Urinary bladder (tissue), 4 donors: Measurements from ENCODE around the gene SSTR1. TPM values are rescaled to one million over a fixed set of nuclear protein-coding genes. Genes with fewer than 3 reads are reported as not detected.

Experiments
- DNase-seq: peaks from one replicate; pipeline ENCODE4 v3.0.0-alpha.2; 2015; ENCODE audit errors: extremely low spot score
- H3K27ac ChIP-seq: one replicate; pipeline ENCODE4 v1.5.1; 2013; ENCODE audit warnings: low read depth, mild to moderate bottlenecking, moderate library complexity
- H3K36me3 ChIP-seq: one replicate; pipeline ENCODE4 v1.6.1; 2013; ENCODE audit warnings: mild to moderate bottlenecking, moderate library complexity; ENCODE audit not compliant: insufficient read depth
- H3K4me1 ChIP-seq: one replicate; pipeline ENCODE4 v1.6.1; 2013; ENCODE audit warnings: mild to moderate bottlenecking, moderate library complexity; ENCODE audit not compliant: insufficient read depth
- H3K4me3 ChIP-seq: one replicate; pipeline ENCODE4 v1.5.1; 2013; ENCODE audit warnings: low read depth, low read length
- WGBS: extraction: QIAGEN DNeasy Blood & Tissue Kit; methylation state at CpG from one replicate; pipeline ENCODE4 v1.1.7; 2013; 5-methylcytosine and 5-hydroxymethylcytosine counted together
- polyA plus RNA-seq: library from polyadenylated mRNA; stranded (reverse); fragments of 200-250 nt; gene quantifications from one replicate; pipeline ENCODE4 v1.2.3, GENCODE V29; 2013
- total RNA-seq: library from RNA; depleted of rRNA; stranded (reverse); fragments of >200 nt; gene quantifications from one replicate; pipeline ENCODE4 v1.2.3, GENCODE V29; 2014
- donor health status: healthy with polysubstance abuse.
- donor health status: healthy.

Gene SSTR1
- total and polyA plus RNA-seq, 2 donors = 0.37 to 2.6 TPM

DNA sequence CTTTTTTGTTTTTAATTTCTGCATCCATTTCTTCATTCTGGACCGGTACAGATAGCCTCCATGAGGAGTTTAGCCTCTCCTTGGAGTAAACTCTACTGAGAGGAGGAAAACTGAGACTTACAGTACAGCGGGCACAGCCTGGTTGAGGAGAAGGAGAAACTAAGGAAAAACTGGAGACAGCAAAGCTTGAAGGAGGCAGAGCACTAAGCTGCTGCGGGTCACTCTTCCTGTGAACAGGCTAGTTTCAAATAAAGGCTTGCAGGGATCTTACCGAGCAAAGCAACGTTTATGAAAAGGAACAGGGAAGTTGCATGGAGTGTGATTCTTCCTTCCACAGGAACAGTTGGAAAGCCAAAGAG lies 348 bp upstream of the SSTR1 start:
- no peak for DNase-seq
- no peak overlapping the region for H3K27ac ChIP-seq
- 25% methylated on average over 5 of the region's 5 CpGs for WGBS
- no peaks in the 10 kb centered on the region for H3K4me1 ChIP-seq
- no peaks in the 10 kb centered on the region for H3K36me3 ChIP-seq
- H3K4me3 ChIP-seq = no peak overlapping the region

DNA sequence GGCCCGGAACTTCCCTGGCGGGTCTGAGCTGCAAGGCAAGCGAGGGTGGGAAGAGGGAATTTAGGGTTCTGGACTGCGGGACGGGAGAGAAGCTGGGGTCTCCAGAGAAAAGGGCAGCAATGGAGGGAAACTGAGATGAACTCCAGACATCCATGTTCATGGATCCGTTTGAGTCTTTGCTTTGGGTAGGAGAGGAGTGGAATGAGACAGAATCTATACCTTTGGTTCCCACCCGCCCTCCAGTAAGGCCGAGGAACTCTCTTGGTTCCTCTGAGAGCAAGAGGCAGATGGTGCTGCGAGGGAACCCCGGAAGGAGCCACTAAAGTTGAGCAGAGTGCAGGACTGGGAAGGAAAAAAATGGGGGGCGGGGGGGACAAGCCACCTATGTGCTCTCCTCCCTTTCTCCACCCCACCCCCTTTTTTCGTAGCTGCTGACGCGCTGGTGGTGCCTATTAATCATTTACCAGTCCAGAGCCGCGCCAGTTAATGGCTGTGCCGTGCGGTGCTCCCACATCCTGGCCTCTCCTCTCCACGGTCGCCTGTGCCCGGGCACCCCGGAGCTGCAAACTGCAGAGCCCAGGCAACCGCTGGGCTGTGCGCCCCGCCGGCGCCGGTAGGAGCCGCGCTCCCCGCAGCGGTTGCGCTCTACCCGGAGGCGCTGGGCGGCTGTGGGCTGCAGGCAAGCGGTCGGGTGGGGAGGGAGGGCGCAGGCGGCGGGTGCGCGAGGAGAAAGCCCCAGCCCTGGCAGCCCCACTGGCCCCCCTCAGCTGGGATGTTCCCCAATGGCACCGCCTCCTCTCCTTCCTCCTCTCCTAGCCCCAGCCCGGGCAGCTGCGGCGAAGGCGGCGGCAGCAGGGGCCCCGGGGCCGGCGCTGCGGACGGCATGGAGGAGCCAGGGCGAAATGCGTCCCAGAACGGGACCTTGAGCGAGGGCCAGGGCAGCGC lies 1.2 kb downstream of the SSTR1 start:
- Histone ChIP-seq H3K4me1 (no peaks in the 10 kb centered on the region), H3K27ac (no peak overlapping the region), H3K4me3 (peak overlapping the region; percentile 44), H3K36me3 (no peaks in the 10 kb centered on the region)
- DNase-seq = no peak
- 2% methylated on average over 59 of the region's 59 CpGs for WGBS

DNA sequence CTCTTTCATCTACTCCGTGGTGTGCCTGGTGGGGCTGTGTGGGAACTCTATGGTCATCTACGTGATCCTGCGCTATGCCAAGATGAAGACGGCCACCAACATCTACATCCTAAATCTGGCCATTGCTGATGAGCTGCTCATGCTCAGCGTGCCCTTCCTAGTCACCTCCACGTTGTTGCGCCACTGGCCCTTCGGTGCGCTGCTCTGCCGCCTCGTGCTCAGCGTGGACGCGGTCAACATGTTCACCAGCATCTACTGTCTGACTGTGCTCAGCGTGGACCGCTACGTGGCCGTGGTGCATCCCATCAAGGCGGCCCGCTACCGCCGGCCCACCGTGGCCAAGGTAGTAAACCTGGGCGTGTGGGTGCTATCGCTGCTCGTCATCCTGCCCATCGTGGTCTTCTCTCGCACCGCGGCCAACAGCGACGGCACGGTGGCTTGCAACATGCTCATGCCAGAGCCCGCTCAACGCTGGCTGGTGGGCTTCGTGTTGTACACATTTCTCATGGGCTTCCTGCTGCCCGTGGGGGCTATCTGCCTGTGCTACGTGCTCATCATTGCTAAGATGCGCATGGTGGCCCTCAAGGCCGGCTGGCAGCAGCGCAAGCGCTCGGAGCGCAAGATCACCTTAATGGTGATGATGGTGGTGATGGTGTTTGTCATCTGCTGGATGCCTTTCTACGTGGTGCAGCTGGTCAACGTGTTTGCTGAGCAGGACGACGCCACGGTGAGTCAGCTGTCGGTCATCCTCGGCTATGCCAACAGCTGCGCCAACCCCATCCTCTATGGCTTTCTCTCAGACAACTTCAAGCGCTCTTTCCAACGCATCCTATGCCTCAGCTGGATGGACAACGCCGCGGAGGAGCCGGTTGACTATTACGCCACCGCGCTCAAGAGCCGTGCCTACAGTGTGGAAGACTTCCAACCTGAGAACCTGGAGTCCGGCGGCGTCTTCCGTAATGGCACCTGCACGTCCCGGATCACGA lies 2.2 kb downstream of the SSTR1 start:
- WGBS = 7% methylated on average over 69 of the region's 69 CpGs
- Histone ChIP-seq H3K4me3 (peak overlapping the region; percentile 44), H3K4me1 (no peaks in the 10 kb centered on the region), H3K36me3 (no peaks in the 10 kb centered on the region), H3K27ac (no peak overlapping the region)
- DNase-seq = no peak

DNA sequence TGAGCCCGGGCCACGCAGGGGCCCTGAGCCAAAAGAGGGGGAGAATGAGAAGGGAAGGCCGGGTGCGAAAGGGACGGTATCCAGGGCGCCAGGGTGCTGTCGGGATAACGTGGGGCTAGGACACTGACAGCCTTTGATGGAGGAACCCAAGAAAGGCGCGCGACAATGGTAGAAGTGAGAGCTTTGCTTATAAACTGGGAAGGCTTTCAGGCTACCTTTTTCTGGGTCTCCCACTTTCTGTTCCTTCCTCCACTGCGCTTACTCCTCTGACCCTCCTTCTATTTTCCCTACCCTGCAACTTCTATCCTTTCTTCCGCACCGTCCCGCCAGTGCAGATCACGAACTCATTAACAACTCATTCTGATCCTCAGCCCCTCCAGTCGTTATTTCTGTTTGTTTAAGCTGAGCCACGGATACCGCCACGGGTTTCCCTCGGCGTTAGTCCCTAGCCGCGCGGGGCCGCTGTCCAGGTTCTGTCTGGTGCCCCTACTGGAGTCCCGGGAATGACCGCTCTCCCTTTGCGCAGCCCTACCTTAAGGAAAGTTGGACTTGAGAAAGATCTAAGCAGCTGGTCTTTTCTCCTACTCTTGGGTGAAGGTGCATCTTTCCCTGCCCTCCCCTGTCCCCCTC lies 3.0 kb downstream of the SSTR1 start:
- WGBS = 2% methylated on average over 29 of the region's 29 CpGs
- Histone ChIP-seq H3K27ac (no peak overlapping the region), H3K4me1 (no peaks in the 10 kb centered on the region), H3K4me3 (peak overlapping the region; percentile 44), H3K36me3 (no peaks in the 10 kb centered on the region)
- no peak for DNase-seq

DNA sequence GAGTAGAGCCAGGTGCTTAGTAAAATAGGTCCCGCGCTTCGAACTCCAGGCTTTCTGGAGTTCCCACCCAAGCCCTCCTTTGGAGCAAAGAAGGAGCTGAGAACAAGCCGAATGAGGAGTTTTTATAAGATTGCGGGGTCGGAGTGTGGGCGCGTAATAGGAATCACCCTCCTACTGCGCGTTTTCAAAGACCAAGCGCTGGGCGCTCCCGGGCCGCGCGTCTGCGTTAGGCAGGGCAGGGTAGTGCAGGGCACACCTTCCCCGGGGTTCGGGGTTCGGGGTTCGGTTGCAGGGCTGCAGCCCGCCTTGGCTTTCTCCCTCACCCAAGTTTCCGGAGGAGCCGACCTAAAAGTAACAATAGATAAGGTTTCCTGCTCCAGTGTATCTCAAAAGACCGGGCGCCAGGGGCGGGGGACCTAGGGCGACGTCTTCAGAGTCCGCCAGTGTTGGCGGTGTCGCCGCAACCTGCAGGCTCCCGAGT lies 3.6 kb downstream of the SSTR1 start:
- H3K36me3 ChIP-seq = no peaks in the 10 kb centered on the region
- no peak for DNase-seq
- H3K27ac ChIP-seq = no peak overlapping the region
- H3K4me3 ChIP-seq = peak overlapping the region; percentile 44
- 2% methylated on average over 34 of the region's 34 CpGs for WGBS
- H3K4me1 ChIP-seq = no peaks in the 10 kb centered on the region

DNA sequence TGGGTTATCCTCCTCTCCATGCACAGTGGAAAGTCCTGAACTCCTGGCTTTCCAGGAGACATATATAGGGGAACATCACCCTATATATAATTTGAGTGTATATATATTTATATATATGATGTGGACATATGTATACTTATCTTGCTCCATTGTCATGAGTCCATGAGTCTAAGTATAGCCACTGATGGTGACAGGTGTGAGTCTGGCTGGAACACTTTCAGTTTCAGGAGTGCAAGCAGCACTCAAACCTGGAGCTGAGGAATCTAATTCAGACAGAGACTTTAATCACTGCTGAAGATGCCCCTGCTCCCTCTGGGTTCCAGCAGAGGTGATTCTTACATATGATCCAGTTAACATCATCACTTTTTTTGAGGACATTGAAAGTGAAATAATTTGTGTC lies 4.4 kb downstream of the SSTR1 start:
- no peak overlapping the region for H3K4me3 ChIP-seq
- no peaks in the 10 kb centered on the region for H3K36me3 ChIP-seq
- DNase-seq = no peak
- no peaks in the 10 kb centered on the region for H3K4me1 ChIP-seq
- H3K27ac ChIP-seq = no peak overlapping the region

DNA sequence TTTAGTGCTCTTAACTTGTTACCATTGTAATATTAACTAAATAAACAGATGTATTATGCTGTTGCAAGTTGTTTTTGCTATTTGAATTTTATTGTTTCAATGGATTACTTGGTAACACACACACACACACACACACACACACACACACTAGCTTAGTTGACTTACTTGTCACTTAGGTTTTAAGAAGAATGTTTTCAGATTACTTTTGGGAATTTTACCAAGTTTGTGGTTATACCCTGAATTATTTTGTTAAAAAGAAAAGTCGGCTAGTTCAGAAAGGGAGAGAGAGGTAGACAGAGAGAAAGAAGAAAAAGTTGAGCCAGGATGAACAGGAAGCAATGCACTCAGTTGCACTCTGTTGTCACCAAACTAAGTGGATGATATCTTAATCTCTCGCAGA lies 5.3 kb downstream of the SSTR1 start:
- H3K36me3 ChIP-seq = no peaks in the 10 kb centered on the region
- no peaks in the 10 kb centered on the region for H3K4me1 ChIP-seq
- H3K4me3 ChIP-seq = no peak overlapping the region
- DNase-seq = no peak
- 56% methylated on average over 2 of the region's 2 CpGs for WGBS
- no peak overlapping the region for H3K27ac ChIP-seq

DNA sequence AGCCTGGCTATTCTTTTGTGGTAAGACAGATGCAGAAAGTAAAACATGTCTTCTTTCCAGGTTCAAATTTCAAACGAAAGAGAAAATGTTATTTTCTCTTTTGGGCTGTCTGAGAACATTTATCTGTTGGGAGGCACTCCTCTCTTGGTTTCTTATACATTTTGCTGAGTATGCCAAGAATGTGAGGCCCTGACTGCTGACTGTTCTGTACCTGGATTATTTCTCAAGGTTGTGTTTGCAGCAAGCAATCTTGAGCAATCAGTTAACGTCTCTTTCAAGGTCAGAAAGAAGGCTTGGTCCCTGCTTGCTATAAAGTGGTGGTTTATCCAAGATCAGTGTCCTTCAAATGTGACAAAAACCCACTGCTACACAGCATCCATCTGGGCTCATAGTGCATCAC lies 9.8 kb downstream of the SSTR1 start:
- WGBS = 45% methylated on average over 2 of the region's 2 CpGs
- Histone ChIP-seq H3K4me3 (no peak overlapping the region), H3K4me1 (no peaks in the 10 kb centered on the region), H3K36me3 (no peaks in the 10 kb centered on the region), H3K27ac (no peak overlapping the region)
- no peak for DNase-seq

DNA sequence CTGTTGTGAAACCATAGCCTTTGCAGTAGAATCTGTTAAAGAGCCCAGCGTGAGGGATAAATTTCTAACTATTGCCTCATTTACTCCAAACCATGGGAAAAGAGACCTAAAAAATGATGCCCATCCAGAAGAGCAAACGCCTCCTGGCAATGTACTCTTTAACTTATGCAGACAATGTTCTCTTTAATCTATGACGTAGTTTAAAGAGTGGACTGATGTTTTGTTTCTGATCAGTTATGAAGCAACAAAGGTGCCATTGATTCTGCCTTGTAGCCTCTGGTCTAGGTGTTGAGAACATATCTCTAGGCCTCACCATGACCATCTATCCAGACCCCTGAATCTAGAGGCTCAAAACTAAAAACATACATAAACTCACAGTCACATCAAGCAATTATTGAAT lies 13.4 kb downstream of the SSTR1 start:
- no peaks in the 10 kb centered on the region for H3K4me1 ChIP-seq
- no peak overlapping the region for H3K27ac ChIP-seq
- WGBS = 92% methylated on average over 3 of the region's 3 CpGs
- no peak overlapping the region for H3K4me3 ChIP-seq
- H3K36me3 ChIP-seq = no peaks in the 10 kb centered on the region
- no peak for DNase-seq

DNA sequence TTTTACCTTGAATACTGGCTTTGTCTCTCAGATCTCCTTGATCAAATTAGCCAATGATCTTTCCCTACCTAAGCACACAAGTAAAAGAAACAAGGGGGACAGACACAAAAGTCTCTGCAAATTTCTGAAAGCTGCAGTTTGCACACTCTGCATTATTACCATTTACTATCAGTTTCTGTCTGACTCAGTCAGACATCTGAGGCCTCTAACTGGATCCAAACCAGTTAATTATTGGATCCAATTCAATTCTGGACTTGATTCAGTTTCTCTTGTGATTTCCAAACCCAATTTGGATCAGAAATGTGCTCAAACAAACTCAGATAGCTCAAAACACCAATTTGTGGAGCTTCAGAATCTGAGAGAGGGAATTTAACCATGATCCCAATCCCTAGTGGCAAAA lies 16.6 kb downstream of the SSTR1 start:
- H3K27ac ChIP-seq = no peak overlapping the region
- DNase-seq = no peak
- H3K4me1 ChIP-seq = no peaks in the 10 kb centered on the region
- no peak overlapping the region for H3K4me3 ChIP-seq
- no peaks in the 10 kb centered on the region for H3K36me3 ChIP-seq

DNA sequence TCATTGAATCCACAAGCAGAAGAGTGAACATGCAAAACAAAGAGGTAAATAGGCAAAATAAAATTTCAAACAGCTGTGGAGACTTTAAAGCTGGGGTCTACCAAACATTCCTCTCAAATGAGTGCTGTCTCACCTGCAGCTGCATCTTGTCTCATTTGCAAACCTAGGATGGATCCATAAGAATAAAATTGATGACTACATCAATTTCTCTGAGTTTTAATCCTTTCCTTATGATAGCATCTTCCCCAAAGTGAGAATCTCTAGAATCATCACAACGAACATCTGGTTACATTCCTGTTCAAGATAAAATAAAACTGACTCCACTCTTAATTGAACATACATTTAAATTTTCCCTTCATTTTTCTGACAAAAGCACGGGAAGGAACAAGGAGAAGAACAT lies 18.2 kb downstream of the SSTR1 start:
- 71% methylated on average over 2 of the region's 2 CpGs for WGBS
- Histone ChIP-seq H3K4me1 (no peaks in the 10 kb centered on the region), H3K27ac (no peak overlapping the region), H3K36me3 (no peaks in the 10 kb centered on the region), H3K4me3 (no peak overlapping the region)
- DNase-seq = no peak

DNA sequence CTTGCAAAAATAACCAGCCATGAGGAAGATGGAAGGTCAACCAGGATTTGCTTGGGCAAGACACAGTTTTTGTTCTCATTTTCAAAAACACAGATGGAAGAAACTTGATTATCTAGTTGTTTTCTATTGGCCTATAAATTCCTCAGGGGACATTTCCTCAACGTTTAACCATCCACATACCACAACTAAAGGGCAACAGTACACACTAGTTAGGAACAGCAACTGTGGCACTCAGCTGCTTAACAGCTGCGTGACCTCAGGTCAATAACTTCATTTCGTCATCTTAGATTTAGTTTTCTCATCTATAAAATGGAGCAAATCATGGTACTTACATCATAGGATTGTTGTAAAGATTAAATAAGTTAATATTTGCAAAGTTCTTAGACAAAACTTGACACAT lies 18.7 kb downstream of the SSTR1 start:
- WGBS = 68% methylated on average over 3 of the region's 3 CpGs
- no peaks in the 10 kb centered on the region for H3K36me3 ChIP-seq
- no peaks in the 10 kb centered on the region for H3K4me1 ChIP-seq
- H3K27ac ChIP-seq = no peak overlapping the region
- no peak overlapping the region for H3K4me3 ChIP-seq
- no peak for DNase-seq

DNA sequence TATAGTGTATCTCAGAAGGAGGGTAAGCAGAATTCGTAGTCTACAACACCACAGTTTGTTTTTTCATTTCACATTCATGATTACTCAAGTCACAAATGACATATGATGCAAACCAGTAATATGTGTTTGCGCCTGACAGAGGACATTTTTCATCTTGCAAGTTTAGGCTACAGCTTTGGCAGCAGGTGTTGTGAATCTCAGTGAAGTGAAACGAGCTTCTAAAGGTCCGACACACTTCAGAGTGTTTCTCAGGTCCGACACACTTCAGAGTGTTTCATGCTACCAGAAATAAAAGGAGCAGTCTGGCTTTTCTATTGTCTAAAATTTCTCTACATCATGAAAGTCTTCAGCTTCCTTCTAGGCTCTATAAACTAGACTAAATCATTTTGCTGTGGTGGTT lies 25.5 kb downstream of the SSTR1 start:
- Histone ChIP-seq H3K4me3 (no peak overlapping the region), H3K36me3 (no peaks in the 10 kb centered on the region), H3K27ac (no peak overlapping the region), H3K4me1 (no peaks in the 10 kb centered on the region)
- 65% methylated on average over 5 of the region's 5 CpGs for WGBS
- no peak for DNase-seq
